Parathyroid adenoma (tissue), 2 donors: ENCODE results near the gene FBXW10B.
A peak's percentile ranks its signal among the peaks of the same experiment; 100 is the strongest.
"Not testable (repeated sequence)": the region's sequence is repeated elsewhere in the genome, so short reads cannot be mapped to it uniquely, and the experiment has no call there.

Experiments used
- H2AFZ ChIP-seq: fragments of 300-600 bp; sonication (generic); one replicate; pipeline ENCODE4 v1.7.0; 2017; ENCODE audit warnings: antibody characterized with exemption, mild to moderate bottlenecking
- H3K27ac ChIP-seq: fragments of 300-600 bp; sonication (generic); one replicate; pipeline ENCODE4 v1.7.0; 2017
- H3K27me3 ChIP-seq: fragments of 300-600 bp; sonication (generic); one replicate; pipeline ENCODE4 v1.7.0; 2017; ENCODE audit warnings: low read length; ENCODE audit not compliant: control insufficient read depth, insufficient read depth
- H3K36me3 ChIP-seq: fragments of 300-600 bp; sonication (generic); one replicate; pipeline ENCODE4 v1.7.0; 2017; ENCODE audit warnings: low read length; ENCODE audit not compliant: control insufficient read depth, insufficient read depth
- H3K4me1 ChIP-seq: fragments of 300-600 bp; sonication (generic); one replicate; pipeline ENCODE4 v1.7.0; 2017; ENCODE audit warnings: control low read depth
- H3K4me2 ChIP-seq: fragments of 300-600 bp; sonication (generic); one replicate; pipeline ENCODE4 v1.7.0; 2017; ENCODE audit warnings: low read length
- H3K4me3 ChIP-seq: fragments of 300-600 bp; sonication (generic); one replicate; pipeline ENCODE4 v1.7.0; 2017; ENCODE audit warnings: low read depth, low read length
- H3K79me2 ChIP-seq: fragments of 300-600 bp; sonication (generic); one replicate; pipeline ENCODE4 v1.7.0; 2017; ENCODE audit warnings: control low read depth
- H3K9ac ChIP-seq: fragments of 300-600 bp; sonication (generic); one replicate; pipeline ENCODE4 v1.7.0; 2017; ENCODE audit warnings: mild to moderate bottlenecking
- H3K9me3 ChIP-seq: fragments of 300-600 bp; sonication (generic); one replicate; pipeline ENCODE4 v1.7.0; 2017; ENCODE audit warnings: low read length; ENCODE audit not compliant: control insufficient read depth
- TF ChIP-seq, protein P1 (sequence below): fragments of 300-600 bp; sonication (generic); IDR thresholded peaks from one replicate; pipeline ENCODE4 v1.7.0; 2017; ENCODE audit warnings: antibody characterized with exemption, mild to moderate bottlenecking
- donor health status: primary hyperparathyroidism.

The FBXW10B gene, protein sequence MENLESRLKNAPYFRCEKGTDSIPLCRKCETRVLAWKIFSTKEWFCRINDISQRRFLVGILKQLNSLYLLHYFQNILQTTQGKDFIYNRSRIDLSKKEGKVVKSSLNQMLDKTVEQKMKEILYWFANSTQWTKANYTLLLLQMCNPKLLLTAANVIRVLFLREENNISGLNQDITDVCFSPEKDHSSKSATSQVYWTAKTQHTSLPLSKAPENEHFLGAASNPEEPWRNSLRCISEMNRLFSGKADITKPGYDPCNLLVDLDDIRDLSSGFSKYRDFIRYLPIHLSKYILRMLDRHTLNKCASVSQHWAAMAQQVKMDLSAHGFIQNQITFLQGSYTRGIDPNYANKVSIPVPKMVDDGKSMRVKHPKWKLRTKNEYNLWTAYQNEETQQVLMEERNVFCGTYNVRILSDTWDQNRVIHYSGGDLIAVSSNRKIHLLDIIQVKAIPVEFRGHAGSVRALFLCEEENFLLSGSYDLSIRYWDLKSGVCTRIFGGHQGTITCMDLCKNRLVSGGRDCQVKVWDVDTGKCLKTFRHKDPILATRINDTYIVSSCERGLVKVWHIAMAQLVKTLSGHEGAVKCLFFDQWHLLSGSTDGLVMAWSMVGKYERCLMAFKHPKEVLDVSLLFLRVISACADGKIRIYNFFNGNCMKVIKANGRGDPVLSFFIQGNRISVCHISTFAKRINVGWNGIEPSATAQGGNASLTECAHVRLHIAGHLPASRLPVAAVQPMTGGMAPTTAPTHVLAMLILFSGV

DNA sequence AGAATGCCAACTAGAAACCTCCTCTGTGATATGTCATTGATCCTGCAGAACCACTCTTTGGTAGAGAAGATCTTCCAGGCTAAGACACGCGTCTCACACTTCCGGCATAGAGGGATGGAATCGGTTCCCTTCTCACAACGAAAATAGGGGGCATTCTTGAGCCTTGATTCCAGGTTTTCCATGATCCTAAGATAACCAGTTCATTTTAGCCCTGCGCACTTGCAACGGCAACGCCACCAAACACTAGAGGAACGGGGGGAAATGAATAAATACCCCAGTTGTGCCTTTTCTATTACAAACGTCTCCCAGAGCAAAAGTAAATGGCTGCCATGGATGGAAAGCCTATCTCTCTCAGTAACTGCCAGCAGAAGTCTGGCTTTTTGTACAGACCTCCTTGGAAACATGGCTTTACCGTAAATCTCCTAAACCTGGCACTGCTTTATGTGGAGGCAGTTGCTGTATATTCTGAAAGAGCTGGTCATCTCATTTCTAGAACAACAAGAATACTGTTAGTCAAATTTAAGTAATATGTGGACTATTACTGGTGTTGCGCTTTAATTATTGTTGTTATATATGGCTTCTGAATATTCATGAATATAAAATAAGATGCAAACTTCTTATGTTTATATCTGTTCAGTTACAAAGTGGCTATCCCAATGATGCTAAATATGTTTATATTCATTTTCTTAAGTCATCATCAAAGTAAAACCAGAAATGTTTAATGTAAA lies at the start of gene FBXW10B:
TSS of gene FBXW10B (minus strand) at position 374 of the 728 bp plus-strand sequence. CDS start at position 182, 192 bp downstream.
- H3K27ac ChIP-seq, H3K9ac ChIP-seq, H3K4me2 ChIP-seq, H3K79me2 ChIP-seq, H3K4me1 ChIP-seq, H3K36me3 ChIP-seq, H3K4me3 ChIP-seq, H3K9me3 ChIP-seq, H3K27me3 ChIP-seq: not testable (repeated sequence)
- peak within 1 kb of the TSS; percentile 89 for H2AFZ ChIP-seq

DNA sequence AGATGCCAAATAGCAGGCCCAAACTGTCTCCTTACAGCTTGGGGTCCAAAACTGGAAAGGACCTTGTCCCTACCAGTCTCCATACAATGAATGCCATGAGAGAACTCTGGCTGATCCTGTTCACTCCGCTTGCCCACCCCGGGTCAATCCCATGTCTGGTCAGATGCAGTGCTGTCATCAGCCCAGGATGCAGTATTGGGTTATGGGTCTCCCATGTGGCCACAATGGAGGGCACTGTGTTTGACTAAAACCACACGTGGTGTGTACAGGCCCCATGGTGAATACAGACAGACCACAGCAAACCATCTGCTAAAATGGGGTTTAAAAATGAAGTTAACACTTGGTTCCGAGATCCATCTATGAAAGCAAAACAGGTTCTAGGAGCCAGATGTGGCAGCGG lies 44.2 kb upstream of the FBXW10B start:
- H3K9ac ChIP-seq, result no peak overlapping the region
- no peaks in the 10 kb centered on the region for H3K79me2 ChIP-seq
- H3K4me3 ChIP-seq, result no peak overlapping the region
- no peaks in the 10 kb centered on the region for H3K27me3 ChIP-seq
- TF ChIP-seq, protein P1, sequence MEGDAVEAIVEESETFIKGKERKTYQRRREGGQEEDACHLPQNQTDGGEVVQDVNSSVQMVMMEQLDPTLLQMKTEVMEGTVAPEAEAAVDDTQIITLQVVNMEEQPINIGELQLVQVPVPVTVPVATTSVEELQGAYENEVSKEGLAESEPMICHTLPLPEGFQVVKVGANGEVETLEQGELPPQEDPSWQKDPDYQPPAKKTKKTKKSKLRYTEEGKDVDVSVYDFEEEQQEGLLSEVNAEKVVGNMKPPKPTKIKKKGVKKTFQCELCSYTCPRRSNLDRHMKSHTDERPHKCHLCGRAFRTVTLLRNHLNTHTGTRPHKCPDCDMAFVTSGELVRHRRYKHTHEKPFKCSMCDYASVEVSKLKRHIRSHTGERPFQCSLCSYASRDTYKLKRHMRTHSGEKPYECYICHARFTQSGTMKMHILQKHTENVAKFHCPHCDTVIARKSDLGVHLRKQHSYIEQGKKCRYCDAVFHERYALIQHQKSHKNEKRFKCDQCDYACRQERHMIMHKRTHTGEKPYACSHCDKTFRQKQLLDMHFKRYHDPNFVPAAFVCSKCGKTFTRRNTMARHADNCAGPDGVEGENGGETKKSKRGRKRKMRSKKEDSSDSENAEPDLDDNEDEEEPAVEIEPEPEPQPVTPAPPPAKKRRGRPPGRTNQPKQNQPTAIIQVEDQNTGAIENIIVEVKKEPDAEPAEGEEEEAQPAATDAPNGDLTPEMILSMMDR, result no peak
- no peak overlapping the region for H3K27ac ChIP-seq
- peaks cover 7% of the 10 kb centered on the region for H3K4me1 ChIP-seq
- H2AFZ ChIP-seq, result no peak overlapping the region
- H3K4me2 ChIP-seq, result no peak overlapping the region
- no peaks in the 10 kb centered on the region for H3K36me3 ChIP-seq
- no peaks in the 10 kb centered on the region for H3K9me3 ChIP-seq

DNA sequence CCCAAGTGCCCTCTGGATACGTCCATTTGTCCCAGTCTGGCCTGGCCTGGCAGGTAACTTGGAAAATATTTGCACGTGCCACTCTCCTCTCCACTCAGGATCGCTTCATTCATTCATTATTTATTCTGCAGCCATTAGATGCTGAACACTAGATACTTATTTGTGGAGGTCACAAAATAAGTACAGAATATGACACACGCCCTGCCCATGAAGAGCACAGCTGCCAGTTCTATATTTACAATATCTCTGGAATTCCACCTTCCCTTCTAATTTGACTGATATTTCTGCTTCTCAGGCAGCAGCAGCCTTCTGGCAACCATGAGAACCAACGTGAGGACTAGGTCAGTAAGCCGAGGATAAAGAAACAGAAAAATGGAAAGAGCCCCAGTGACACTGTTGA lies 43.7 kb upstream of the FBXW10B start:
- no peaks in the 10 kb centered on the region for H3K27me3 ChIP-seq
- no peak overlapping the region for H3K9ac ChIP-seq
- peaks cover 7% of the 10 kb centered on the region for H3K4me1 ChIP-seq
- H3K4me3 ChIP-seq, result no peak overlapping the region
- H2AFZ ChIP-seq, result no peak overlapping the region
- H3K4me2 ChIP-seq, result no peak overlapping the region
- H3K9me3 ChIP-seq, result no peaks in the 10 kb centered on the region
- H3K27ac ChIP-seq, result no peak overlapping the region
- TF ChIP-seq, protein P1, result no peak
- H3K36me3 ChIP-seq, result no peaks in the 10 kb centered on the region
- no peaks in the 10 kb centered on the region for H3K79me2 ChIP-seq

DNA sequence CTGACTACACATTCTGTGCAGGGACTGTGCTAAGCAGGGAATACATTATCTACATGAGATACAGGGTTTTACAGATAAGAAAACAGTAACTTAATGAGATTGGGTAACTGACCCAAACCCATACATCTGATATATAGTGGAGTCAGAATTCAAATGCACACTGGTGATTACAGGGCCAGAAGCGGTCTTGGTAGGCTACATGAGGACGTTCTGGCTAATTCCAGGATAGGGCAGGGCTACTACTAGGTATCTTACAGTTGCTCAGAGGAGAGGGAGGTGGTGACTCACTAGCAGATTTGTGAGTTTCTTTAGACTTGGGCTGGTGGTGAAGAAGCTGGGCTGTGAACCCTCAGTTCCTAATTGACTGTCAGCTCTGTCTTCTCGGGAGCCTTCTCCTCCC lies 43.2 kb upstream of the FBXW10B start:
- H3K27ac ChIP-seq, result no peak overlapping the region

More for the DNA sequence above, 43.2 kb upstream of the FBXW10B start:
- TF ChIP-seq, protein P1, result no peak
- H3K27me3 ChIP-seq, result no peaks in the 10 kb centered on the region
- H3K9me3 ChIP-seq, result no peaks in the 10 kb centered on the region
- H3K4me3 ChIP-seq, result no peak overlapping the region
- H3K36me3 ChIP-seq, result no peaks in the 10 kb centered on the region
- no peaks in the 10 kb centered on the region for H3K79me2 ChIP-seq
- no peak overlapping the region for H3K9ac ChIP-seq
- H2AFZ ChIP-seq, result no peak overlapping the region
- H3K4me1 ChIP-seq, result peaks cover 7% of the 10 kb centered on the region
- H3K4me2 ChIP-seq, result no peak overlapping the region
